ENCODE measurements around the gene BEND4.
"Not testable (repeated sequence)": the region's sequence is repeated elsewhere in the genome, so short reads cannot be mapped to it uniquely, and the experiment has no call there.

The BEND4 gene

GRCh38 chr4:42152507-42153504 lies at the start of gene BEND4:
Gene BEND4 (minus strand): TSS chr4:42152655. CDS start chr4:42152143, 512 bp downstream.
- DNase-seq = no peak

- DNase-seq = no peak
Measured at GRCh38 chr4:42197341-42197740, 44.9 kb upstream of the BEND4 start.

- DNase-seq = no peak
Measured at GRCh38 chr4:42172921-42173320, 20.5 kb upstream of the BEND4 start.

DNA sequence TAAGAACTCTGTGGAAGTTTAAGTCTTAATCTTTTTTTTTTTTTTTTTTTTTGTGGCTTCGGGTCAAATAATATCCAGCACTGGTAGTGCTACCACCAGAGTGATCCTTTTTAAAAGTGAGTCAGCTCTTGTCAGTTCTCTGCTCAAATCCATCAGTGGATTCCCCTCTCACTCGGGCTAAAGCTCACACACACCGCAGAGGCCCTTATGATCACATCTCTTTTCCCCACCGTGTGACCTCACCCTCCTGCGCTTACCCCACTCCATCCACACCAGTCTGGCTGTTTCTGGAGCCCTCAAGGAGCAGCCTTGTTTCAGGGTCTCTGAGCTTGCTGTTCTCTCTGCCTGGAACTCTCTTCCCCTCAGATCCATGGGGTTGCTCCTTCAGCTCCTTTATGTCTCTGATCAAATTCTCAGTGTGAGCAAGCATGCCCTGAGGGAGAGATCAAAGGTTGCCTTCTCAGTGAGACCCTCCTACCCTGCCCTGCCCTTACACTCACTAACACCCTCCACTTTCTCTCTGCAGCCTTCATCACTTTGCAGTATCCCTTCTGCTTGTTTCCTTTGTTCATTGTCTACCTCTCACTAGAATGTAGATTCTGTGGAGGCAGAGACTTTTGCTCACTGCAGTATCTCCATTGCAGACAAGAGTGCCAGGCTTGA lies 19.8 kb upstream of the BEND4 start:
- DNase-seq = no peak

DNA sequence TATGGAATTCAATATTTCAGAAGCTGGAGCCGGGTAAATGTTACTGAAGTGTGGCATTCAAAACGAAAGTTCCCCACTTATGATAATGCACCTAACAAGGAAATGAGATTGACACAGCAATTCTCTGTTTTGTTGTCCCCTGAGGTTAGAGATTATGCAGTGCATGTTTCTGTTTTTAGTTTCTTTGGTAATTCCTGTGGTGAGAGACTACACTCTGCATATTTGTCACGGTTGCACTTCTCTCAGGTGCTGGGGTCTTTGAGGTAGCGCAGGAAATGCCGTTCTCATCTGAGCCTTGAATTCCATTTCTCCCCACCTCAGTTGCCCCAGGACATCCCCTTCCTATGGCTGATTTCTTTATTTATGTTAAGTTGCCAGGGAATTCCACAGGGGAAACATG lies 15.3 kb upstream of the BEND4 start:
- no peak for DNase-seq

DNA sequence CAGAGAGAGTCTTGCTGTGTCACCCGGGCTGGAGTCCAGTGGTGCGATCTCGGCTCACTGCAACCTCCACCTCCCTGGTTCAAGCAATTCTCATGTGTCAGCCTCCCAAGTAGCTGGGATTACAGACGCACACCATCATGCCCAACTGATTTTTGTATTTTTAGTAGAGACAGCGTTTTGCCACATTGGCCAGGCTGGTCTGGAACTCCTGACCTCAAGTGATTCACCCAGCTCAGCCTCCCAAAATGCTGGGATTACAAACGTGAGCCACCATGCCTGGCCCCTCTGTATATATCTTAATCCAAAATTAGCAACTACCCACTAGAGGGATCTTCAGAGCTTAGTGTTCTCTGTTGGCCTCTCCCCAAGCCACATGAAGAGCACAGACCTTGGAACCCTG lies 13.7 kb upstream of the BEND4 start:
- DNase-seq = not testable (repeated sequence)

DNA sequence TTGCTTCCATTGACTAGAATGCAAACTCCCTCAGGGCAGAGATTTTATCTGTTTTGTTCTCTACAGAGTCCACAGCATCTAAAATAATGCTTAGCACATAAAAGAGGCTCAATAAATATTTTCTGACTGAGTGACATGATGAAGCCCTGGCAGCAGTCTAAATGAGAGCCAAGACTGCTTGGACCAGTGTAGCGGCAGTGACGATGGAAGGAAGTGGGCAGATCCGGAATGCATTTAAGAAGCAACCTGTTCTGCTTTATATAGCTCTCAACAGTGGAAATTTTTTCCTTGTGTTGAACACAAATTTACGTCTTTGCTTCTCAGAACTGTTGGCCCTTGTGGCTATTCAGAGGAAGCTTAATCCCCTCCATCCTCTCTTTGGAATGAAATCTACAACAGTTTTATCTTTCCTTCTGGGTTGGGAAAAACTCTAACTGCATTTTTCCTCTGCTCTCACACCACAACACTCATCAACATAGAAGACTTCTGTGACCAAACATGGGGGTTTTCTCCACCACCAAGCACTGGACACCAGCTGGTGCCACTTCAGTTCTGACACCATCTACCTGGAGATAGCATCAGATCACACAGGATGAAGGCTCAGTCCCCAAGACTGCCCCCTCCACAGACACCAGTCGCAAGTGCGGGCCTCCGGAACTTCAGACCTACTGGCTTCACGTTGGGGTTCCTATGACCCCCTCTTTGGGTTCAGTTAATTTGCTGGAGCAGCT lies 7.0 kb upstream of the BEND4 start:
- DNase-seq = no peak

DNA sequence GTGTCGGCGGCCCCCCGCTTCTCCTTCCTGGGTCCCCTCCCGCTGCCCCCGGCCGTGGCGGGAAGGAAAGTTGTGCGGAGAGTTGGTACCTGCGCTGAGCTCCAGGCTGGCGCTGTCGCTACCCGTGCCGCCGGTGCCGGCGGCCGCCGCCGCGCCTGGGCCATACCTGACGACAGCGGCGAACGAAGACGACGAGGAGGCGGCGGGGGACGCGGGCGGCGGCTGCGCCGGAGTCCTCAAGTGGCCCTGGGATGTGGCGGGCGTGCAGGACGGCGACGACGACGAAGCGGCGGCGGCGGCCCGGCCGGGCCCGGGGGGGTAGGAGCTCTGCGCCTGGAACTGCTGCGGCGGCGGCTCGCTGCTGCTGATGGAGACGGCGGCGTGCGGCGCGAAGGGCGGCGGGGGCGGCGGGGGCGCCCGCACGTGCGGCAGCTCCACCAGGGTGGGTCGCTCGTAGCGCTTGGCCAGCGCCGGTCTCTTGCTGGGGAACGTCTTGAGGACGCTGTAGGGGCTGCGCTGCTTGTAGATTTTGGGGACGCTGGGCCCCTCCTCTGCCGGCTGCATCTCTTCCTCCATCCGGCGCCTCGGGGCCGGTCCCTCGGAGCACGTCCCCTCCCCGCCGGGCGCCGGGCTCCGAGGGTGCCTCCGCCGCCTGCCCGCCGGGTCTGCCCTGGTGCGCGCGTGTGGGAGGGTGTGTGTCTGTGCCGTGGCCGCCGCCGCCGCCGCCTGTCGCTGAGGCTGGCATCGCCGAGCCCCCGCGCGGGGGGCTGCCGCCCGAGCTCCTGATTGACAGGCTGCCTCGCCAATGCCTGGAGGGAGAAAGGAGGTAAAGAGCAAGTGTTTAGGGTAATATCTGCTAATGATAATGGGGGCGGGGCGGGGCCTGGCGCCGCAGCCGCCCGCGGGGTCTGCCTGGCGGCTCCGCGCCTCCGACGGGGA lies 618 bp downstream of the BEND4 start:
- peak; percentile 31 to 85 (median 81) for DNase-seq

GRCh38 chr4:42150653-42151567 lies 1.5 kb downstream of the BEND4 start:
- peak in 1 of 3 experiments; percentile 63 for DNase-seq

GRCh38 chr4:42149004-42149403 lies 3.5 kb downstream of the BEND4 start:
- no peak for DNase-seq

- DNase-seq = no peak
Measured at GRCh38 chr4:42148425-42148824, 4.0 kb downstream of the BEND4 start.

DNA sequence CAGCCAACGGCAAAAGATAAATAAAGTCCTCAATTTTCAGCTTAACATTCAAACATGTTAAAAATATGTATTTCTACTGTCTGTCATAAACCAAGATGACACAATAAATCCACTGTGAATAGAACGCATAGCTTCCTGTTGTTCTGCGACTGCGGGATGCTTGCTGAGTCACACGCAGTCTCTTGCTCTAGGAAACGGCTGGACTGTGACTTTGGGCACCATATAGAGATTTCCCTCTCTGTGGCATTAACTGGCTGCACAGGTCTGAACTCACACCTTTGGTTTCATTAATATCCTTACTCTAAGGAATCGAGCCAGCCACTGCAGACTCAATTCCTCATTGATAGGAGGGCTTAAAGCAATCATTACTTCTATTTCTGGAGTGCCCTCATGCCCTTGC lies 8.4 kb downstream of the BEND4 start:
- DNase-seq = no peak

DNA sequence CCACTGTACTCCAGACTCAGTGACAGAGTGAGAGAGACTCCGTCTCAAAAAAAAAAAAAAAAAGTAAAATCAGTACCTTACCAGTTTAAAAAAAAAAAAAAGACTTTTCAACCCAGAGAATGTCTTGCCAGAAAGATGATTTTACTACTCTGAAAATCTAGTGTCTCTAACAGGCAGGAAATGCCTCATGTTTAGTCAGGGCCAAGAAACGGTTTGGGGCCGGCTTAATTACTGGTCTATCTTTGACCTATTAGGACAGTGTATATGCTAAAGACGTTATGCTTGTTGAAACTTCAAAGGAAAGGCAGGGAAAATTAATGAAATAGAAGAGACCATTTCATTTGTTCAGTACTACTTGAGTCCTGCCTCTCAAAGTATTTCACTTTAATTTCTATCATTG lies 9.9 kb downstream of the BEND4 start:
- no peak for DNase-seq

DNA sequence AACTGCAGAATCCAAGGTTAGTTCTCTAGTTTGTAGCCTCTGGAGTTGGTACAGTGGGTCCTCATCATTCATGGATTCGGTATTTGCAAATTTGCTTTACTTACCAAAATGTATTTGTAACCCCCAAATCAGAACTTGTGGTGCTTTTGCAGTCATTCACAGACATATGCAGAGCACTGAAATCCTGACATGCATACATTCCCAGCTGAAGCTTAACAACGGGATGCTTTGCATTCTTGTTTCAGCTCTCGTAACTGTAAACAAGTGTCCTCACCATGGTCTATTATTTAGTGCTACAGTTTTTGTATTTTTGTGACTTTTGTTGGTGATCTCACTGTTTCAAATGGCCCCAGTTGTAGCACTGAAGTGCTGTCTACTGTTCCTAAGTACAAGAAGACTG lies 16.1 kb downstream of the BEND4 start:
- no peak for DNase-seq

DNA sequence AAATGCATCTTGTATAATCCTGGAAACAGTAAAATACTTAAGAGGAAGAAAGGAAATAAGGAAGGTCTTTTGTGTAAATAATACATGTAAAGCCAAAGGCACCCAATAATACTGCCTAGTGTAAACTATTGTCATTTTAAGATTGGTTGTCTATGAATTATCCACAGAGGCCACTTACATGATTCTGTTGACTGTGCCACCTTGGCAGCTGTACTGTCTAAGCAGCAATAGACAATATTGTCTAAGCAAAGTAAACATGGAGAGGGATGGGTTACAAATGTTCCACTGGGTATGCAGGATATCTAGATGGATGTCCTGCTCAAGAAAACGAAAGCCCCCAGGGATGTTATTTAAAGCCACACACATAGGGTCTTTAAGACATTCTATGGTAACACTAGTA lies 19.4 kb downstream of the BEND4 start:
- DNase-seq = no peak

DNA sequence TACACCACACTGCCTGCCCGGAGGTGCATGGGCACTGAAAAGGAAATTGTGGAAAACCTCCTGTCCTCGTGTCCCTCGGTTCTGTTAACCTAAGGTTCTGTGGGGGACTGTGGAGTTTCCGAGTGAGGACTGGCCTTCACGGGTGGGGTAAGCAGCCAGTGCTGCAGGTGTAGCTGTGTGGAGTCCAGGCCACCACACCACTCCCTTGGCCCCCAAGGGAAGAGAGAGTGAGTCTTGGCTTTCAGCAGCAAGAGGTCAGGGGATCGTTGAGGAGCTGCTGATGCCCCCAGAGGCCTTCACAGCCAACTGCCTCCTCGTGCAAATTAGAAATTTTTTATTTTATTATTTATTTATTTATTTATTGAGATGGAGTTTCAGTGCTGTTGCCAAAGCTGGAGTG lies 20.4 kb downstream of the BEND4 start:
- DNase-seq = no peak

DNA sequence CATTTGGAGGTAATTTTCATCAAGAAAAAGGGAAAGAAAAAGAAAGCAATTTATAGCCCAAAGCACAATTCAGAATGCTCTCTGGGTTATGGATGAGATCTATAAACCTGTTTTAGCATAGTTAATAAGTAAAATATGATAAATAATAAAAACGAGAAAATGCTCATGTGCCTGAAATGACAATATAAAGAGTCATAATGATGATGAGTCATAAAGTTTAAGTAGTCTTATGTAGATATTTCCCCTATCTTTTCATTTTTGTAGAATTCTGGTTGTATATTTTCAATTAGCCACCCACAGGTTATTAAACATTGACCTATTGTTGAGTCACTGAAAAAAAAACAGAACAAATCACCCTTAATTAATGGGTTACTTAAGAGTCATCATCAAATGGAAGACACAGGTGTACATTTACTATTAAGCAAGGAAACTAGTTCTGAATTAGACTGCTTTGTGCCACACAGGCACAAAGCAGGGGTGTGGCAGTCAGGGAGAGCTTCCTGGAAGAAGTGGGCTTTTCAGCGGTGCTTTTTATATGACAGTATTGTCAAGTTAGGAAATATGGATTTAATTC lies 29.3 kb downstream of the BEND4 start:
- DNase-seq = peak in 1 of 3 experiments; percentile 39

GRCh38 chr4:42122237-42122636 lies 30.2 kb downstream of the BEND4 start:
- peak in 1 of 3 experiments; percentile 4 for DNase-seq

DNA sequence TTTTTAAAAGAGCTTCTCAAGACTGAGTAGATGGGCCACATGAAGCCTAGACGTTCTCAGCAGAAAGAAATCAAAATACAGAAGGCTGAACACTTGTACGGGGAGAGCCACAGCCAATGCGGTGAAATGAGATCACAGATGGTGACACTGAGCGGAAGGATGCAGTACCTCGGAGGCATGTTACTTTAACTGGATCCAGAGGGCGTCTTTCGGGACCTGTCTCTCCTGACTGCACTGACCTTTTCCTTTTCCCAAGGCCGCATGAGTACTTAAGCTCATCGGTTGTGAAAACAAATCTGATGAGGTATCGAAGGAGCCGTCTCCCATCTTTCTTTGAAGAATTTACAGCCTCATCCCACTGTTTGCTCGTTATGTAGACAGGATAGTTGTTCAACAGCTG lies 32.6 kb downstream of the BEND4 start:
- DNase-seq = peak in 1 of 3 experiments; percentile 35

- peak in 1 of 3 experiments; percentile 9 for DNase-seq
Measured at GRCh38 chr4:42112846-42113245, 39.6 kb downstream of the BEND4 start.

DNA sequence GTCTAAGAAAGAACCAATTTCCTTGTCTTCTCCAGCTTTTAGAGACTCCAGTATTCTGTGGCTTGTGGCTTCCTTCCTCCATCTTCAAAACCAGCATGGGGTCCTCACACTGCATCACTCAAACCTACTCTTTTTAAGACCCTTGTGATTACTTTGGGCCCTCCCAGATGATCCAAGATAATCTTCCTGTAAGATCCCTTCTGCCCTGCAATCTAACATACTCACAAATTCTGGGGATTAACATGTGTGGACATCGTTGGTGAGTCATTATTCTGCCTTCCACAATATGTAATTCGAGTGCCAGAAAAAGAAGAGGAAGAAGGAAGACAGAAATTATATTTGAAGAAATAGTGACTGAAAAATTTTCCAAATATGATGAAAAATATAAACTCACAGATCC lies 47.9 kb downstream of the BEND4 start:
- no peak for DNase-seq
